ENCODE measurements around the gene XPO4.
"Not testable (repeated sequence)": the region's sequence is repeated elsewhere in the genome, so short reads cannot be mapped to it uniquely, and the experiment has no call there.

The XPO4 gene

DNA sequence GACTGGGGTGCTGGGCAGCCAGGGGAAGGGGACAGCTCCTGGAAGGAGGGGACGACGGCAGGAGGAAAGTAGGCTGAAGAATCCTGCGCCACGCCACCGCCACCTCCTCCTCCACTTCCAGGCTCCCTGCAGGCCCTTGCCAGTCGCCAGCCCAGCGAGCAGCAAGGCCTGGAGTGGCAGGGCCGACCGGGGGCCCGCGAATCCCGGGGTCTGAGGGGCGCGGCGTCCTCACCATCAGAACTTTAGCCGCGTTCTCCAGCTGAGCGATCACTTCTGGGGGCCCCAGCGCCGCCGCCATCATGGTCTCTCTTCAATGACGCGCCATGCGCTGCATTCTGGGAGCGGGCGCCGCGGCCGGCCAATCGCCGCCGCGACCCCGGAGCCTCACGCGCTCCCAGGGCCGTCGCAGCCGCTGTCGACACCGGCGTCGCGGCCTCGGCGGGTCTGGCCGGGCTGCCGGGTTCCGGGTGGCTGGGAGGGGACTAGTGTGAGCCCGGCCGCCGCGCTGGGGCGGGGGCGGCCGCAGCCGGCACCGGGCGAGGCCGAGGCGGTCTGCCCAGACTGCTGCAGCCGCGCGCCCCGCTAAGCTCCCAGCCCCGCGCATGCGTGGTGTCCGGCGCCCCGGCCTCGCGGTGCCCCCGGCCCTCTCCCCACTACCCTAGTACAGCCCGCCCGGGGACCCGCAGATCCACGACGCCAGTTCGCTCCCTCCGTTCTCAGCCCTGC, at the start of gene XPO4:
Gene XPO4 (minus strand): TSS at position 309 of the 726 bp plus-strand sequence. CDS start 8 bp downstream, at position 301.
- DNase-seq = peak; percentile 70

DNA sequence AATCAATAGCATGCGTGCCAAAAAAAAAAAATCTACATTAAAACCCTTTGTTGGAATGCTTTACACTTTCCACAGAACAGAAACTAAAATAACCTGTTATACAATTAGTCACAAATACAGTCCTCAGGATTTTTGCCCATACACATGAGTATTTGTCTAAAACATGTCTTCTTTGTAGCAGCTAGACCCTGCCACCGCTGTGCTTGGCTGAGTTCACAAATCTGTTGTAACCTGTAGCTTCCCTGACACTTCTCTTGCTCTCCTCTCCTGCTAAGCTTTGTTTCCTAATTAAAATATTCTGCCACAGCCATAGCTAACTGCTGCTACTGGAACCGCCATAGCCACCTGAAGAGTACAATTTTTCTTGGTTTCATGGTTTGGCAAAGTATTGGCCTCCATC, 45.5 kb upstream of the XPO4 start:
- not testable (repeated sequence) for DNase-seq

DNA sequence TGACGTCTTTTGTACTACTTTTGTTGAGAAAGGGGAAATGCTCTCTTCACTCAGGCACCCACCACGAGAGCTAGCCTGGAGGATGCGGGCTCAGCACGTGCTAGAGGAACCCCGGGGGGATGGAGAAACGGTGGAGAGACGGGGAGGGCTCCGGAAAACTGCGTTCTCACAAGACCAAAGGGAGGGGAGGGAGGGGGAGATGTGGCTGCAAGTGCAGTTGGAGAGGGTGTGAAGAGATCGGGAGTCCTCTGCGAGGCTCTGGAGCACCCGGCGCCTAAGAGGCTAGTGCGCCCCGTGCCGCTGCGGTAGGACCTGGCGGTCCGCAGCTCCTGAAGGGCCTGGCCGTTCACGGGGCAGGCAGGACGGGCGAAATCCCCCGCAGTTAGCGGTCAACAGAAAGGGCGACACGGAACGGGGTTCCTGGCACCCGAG, 43.4 kb upstream of the XPO4 start:
- no peak for DNase-seq

DNA sequence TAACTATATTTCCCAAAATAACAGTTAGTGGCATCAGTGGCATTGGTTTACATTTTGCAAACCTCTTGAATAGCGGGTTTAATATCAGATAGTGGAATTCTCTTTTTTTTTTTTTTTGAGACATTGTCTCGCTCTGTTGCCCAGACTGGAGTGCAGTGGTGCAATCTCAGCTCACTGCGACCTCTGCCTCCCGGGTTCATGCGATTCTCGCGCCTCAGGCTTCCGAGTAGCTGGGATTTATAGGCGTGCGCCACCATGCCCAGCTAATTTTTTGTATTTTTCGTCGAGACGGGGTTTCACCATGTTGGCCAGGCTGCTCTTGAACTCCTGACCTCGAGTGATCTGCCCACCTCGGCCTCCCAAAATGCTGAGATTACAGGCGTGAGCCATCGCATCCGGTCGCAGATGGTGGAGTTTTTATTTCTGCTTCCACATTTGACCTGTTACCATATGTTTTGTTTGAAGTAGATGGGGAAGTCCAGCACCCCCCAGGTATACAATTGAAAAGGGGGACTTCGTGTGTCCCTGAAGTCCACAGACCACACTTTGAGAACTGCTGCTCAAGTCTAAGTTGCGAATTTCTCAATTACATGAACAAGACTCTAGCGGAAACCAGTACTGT, 40.5 kb upstream of the XPO4 start:
- DNase-seq = no peak

DNA sequence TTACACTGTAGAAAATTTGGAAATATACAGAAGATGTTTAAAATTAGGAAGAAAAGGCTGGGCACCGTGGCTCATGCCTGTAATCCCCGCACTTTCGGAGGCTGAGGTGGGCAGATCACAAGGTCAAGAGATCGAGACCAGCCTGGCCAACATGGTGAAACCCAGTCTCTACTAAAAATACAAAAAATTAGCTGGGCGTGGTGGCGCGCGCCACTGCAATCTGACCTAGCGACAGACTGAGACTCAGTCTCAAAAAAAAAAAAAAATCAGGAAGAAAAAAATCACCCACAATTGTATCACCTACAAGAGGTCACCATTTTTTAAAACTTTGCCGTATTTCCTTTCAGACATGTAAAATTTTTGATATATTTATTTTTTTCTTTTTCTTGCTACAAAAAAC, 38.0 kb upstream of the XPO4 start:
- not testable (repeated sequence) for DNase-seq

DNA sequence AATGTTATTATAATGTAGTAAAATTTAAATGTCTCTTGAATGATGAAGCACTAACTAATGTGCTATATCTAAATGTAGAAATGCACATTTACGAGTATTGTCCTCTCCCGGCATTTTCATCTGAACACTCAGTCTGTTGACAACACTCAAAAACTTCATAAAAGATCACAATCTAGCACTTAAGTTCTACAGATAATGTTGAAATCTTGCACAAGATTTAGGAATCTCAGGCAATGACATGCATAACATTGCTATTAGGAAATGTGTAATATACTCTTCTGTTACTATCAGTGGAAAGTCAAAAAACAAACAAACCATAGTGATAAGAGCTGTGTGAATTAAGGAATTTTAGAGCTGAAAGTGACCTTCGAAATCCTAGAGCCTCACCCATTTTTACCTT, 37.5 kb upstream of the XPO4 start:
- DNase-seq = no peak

DNA sequence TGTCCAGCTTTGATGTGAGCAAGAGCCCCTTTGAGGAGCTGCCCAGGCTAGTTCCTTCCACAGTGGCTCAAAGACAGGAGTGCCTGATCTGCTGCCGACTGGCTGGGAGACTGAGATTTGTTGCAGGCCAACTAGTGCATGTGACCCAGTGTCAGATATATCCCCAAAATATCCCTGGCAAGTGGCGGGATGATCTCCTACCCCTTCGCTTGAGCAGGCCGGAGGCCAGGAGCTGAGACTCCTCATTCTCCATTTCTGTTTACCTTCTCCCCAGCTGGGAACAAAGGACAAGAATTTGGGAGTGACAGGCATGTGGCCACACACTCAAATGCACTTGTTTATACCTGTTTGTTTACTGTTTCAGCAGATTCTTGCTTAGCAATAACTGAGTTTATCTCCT, 37.1 kb upstream of the XPO4 start:
- no peak for DNase-seq

DNA sequence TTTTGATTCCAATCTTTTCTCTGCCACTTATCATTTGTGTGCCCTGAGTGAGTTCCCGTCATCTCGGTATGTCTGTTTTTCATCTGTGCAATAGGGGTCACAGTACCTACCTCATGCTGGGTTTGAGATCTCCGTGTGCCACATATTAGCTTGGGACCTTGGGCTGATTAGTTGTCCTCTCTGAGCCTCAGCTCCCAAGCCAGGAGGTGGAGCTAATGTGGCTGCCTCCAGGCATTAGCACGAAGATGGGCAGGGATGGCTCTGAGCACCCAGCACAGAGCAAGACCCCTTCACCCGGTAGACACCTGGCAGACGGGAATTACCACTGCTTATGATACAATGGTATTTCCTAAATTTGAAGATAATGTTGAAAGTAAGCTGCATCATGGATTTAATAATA, 35.8 kb upstream of the XPO4 start:
- DNase-seq = no peak

DNA sequence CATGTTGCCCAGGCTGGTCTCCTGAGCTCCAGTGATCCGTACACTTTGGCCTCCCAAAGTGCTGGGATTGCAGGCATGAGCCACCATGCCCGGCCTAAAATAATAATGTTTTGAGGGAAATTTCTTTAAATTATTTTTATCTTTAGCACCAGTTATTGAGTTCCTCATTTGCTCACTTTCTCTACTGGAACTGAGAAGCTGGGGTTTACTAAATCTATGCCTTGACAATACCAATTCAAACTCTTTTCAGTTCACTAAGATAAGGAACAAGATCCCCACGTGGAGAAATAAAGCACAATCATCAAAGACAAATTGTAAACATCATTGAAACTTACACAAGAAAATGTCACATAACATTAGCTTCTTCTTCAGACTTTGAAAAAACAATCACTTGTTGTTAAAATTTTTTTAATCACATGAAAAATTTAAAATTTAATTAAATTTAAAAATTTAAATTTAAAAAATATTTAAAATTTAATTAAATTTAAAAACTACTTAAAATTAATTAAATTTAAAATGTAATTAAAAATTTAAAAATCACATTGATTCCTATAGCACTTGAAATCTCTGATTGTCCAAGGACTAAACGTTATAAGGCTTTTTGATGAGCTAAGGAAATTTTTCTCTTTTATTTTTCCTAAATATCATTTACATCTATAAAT, 25.2 kb upstream of the XPO4 start:
- no peak for DNase-seq

DNA sequence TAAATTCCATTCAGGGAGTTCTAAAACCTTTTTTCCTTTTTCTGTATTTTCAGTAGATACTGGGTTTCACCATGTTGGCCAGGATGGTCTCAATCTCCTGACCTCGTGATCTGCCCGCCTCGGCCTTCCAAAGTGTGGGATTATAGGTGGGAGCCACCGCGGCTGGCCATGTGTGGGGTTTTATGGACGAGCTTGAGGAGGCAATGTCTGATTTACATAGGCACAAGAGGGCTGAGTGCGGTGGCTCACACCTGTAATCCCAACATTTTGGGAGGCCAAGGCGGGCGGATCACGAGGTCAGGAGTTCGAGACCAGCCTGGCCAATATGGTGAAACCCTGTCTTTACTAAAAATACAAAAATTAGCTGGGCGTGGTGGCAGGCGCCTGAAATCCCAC, 22.8 kb upstream of the XPO4 start:
- not testable (repeated sequence) for DNase-seq

DNA sequence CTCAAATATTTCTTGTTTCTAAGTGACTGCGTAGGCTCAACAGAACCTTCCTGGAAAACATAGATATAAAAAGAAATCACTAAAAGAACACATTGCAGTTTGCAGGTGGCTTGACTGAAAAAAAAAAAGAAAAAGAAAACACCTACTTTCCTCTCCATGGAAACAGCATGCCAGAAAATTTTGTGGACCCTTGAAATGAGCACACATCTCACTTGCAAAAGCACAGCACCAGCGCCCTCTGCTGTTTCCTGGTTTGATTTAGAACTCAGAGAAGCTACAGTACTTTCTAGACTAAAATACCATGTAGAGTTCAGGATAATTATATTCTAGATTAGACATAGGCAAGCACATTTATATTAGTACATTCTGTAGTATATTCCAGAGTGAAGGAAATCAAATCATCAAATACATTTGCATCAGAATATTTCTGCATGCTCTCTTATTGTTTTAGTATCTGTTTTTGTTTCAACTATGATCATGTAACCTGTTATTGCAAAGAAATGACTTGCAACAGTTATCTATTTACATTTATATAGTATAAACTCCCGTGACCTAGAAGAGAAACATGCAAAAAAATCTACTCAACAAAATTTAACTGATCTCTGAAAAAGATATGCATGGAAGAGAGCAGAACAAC, 22.3 kb upstream of the XPO4 start:
- DNase-seq = peak; percentile 69 to 76

DNA sequence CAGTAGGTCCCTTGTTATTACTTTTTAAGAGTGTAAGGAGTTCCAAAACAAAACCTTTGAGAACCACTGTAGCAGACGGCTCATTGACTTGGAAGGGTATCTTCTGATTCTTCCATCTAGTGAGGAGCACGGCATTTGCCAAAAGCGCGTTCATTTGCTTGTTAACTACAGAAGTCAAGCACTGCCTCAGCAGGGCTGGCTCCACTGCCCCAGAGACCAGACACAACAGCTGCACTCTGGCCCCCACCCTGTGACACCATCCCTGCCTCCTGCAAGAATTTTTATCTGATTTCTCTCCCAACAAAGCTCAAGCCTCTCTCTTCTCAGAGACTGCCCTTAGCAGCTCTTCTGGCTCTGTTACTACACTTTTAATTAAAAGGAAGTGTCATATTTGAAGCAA, 20.7 kb upstream of the XPO4 start:
- no peak for DNase-seq

DNA sequence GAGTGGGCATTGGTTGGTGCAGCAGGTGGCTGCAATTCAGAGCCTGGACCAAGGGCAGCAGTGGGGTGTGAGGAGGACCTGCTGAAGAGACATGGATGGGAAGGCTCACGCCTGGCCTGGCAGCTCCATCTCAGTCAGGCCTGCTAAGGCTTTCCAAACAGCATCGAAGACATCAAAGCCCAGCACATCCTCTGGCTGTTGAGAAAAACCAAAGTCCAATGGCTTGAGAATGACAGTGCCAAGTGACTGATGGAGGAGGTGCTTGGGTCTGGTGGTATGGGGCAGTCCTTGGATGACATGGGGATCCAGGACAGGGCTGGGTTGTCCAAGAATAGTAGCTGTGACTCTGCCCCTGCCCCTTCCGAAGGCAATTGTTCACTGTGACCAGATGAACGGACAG, 19.0 kb upstream of the XPO4 start:
- DNase-seq = no peak

DNA sequence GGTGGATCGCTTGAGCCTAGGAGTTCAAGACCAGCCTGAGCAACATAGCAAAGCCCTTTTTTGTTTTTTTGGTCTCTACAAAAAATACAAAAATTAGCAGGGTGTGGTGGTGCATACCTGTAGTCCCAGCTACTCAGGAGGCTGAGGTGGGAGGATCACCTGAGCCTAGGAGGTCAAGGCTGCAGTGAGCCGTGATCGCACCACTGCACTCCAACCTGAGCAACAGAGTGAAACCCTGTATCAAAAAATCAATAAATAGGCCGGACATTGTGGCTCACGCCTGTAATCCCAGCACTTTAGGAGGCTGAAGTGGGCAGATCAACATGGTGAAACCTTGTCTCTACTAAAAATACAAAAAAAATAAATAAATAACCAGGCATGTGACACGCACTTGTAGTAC, 13.1 kb upstream of the XPO4 start:
- DNase-seq = not testable (repeated sequence)

DNA sequence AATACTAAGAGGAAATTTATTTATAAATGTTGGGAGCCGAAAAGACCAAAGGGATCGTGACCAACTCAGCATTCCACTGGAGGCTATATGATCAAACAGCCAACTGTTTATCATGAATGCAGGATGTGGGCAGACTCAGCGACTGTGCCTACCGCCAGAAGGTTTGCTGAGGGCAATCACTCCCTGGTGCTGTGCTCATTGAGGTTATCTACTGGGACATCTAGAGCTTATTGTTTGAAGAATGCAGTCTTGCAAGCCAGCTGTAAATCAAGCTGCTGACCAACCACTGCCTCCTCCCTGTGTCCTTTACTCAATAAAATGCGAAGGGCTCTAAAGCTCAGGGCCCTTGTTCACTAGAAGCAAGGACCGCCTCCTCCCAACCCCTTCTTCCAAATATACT, 8.5 kb upstream of the XPO4 start:
- no peak for DNase-seq

DNA sequence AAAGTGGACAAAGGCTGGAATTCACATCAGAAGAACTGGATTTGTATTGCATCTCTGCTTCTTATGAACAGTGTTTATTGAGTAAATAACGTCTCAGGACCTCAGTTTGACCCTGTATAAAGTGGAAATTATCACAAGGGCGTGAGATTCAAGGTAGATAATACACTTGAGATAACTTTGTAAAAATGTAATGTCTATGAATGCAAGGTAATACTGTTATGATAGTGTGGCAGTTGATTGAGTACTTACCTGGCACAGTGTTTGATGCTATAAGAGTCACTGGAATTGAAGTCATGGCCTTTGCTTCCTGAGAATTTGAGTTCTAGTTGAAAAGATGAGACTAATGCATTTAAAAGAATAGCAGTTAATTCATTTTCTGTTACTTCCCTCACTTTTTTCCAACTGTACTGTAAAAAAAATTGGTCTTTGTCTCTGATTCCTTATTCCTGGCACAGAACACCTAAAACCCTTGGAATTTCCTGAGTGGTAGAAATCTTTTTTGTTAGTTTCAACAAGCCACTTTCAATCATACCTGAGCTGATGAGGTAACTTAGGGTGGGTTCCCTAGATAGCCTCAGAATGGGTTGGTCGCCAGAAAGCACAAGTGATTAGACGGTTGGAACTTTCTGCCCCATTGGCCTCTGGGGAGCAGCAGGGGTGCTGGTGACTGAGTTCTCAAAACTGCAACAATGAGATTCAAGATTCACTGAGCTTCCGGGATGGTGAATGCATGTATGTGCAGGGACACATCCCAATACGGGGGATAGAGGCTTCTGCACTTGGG, 6.4 kb upstream of the XPO4 start:
- no peak for DNase-seq

DNA sequence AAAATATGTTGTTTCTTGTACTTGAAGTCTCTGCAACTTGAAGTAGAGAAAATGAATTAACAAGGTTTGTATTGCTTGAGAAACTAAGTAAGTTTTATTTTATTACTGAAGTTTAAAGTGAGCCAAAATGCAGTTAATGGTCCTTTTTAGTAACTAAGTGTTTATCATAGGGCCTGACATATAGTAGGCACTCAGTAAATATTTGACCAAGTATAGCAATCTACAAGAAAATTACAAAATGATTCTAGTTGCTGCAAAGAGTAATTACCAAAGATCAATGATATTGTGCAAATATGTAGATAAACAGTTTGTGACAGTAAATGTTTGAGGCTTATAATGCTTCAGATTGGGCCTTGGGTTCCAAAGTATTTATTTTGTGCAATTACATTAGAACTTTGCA, 2.4 kb upstream of the XPO4 start:
- no peak for DNase-seq

DNA sequence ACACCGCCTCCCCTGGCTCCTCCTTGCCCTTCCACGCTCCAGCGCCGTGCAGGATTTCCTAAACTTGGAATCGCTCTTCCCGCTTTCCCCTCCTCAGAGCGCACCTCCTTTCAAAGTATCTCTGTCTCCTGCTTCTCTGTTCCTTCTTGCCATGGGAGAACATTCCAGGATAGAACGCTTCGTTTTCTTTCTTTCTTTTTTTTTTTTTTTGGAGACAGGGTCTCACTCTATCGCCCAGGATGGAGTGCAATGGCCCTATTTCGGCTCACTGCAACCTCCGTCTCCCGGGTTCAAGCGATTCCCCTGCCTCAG, 574 bp upstream of the XPO4 start:
- DNase-seq = no peak

DNA sequence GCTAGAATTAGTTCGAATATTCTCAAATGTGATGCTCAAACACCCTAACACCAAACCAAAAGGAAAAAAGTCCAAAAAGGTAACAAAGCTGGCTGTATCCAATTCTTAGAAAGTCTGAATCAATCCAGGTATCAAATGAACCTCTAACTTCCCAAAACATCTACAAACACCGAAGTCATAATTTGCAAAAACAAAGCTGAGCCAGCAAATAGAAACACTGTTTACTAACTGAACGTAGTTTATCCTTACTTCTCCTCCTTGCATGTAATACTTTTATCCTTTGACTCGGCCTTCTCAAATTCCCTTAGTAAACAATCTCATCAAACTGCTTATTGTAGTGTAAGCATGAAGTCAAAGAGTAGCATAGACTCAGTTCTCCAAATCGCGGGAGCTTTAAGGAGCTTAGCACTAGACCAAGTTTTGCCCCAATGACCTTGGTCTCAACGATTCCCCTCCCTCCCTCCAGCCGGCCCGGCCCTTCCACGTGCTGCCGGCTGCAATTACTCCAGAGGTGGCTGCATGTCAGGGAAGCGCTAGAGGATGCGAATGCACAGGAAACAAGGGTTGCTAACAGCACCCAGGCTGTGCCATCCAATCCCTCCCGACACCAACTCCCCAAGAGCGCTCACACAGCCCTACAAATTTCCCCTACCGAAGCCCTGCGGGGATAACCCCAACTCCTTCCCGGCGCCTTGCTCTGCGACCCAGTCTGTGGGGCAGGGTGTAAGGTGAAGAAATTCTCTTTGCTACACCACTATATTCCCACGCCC, 693 bp downstream of the XPO4 start:
- DNase-seq = peak in 1 of 2 donors; percentile 8

DNA sequence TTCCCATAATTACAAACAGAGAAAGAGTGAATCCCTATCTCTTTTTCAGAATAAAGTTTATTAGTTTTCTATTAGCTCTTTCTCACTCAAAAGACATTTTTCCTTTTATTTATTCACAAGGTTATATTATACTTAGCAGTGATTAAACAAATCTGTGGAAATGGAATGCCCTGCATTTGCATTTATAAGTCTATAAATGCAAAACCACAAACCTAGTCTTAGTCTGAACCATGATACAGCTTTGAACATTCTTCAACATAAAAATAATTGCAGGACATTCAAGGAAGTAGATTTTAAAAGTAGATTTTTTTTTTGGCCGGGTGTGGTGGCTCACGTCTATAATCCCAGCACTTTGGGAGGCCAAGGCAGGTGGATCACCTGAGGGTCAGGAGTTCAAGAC, 8.3 kb downstream of the XPO4 start:
- DNase-seq = no peak

DNA sequence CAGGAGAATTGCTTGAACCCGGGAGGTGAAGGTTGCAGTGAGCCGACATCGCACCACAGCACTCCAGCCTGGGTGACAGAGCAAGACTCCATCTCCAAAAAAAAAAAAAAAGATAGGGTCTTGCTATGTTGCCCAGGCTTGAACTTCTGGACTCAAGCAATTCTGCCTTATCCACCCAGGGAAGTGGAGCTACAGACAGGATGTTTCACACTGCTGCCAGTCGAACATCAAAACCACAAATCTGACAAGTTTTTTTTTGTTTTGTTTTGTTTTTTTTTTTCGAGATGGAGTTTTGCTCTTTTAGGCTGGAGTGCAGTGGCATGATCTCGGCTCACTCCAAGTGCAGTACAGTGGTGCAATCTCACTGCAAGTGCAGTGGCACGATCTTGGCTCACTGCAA, 10.8 kb downstream of the XPO4 start:
- DNase-seq = no peak

DNA sequence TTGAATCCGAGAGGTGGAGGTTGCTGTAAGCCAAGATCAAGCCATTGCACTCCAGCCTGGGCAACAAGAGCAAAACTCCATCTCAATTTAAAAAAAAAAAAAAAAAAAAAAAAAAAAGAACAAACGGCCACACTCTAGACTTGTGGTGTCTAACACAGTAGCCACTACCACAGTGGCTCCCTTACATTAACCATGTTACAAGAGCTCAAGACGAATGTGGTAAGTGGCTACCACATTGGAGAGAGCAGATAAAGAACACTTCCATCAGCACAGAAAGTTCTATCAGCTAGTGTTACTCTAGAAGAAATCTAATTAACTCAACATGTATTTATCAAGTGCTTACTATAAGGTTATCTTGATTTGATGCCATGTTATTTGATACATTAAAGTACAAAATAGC, 11.5 kb downstream of the XPO4 start:
- no peak for DNase-seq

All from activated CD4-positive, alpha-beta T cell treated with anti-CD3 and anti-CD28 coated beads for 4 hours (primary cell).